CD4-positive, alpha-beta memory T cell (primary cell): Measurements from ENCODE around the gene KIF13A. TPM values are rescaled to one million over a fixed set of nuclear protein-coding genes. Genes with fewer than 3 reads are reported as not detected.
"Not testable (repeated sequence)": the region's sequence is repeated elsewhere in the genome, so short reads cannot be mapped to it uniquely, and the experiment has no call there.

Experiments used
- CTCF ChIA-PET: fragments of 350-600 bp; sonication (Branson Sonifier 250); formaldehyde crosslinking; loops from one replicate; lab custom pipeline; 2021; ENCODE audit warnings: inconsistent platforms; ENCODE audit not compliant: partially characterized antibody; lab: Charles Lee
- POLR2A ChIA-PET: fragments of 350-600 bp; sonication (Branson Sonifier 250); formaldehyde crosslinking; loops from one replicate; lab custom pipeline; 2021; ENCODE audit not compliant: partially characterized antibody; lab: Charles Lee
- DNase-seq, 5 donors: peaks; one replicate each; pipeline versions ENCODE4 v3.0.0 to v3.0.0-alpha.2; 2020 to 2022; ENCODE audit warnings: mixed read lengths in 1 of 5
- H3K27ac ChIP-seq: one replicate; pipeline ENCODE4 v1.7.0; 2013; ENCODE audit warnings: low read depth, low read length
- H3K27me3 ChIP-seq: 2 replicates; pipeline ENCODE4 v1.7.0; 2013; ENCODE audit warnings: mild to moderate bottlenecking, low read length, moderate library complexity; ENCODE audit not compliant: insufficient read depth
- H3K36me3 ChIP-seq: 2 replicates; pipeline ENCODE4 v1.7.0; 2013; ENCODE audit warnings: mild to moderate bottlenecking, low read length, moderate library complexity; ENCODE audit not compliant: insufficient read depth
- H3K4me1 ChIP-seq: 2 replicates; pipeline ENCODE4 v1.7.0; 2013; ENCODE audit warnings: mild to moderate bottlenecking, low read length, moderate library complexity; ENCODE audit not compliant: insufficient read depth
- H3K4me3 ChIP-seq, 2 donors: one replicate each; pipeline ENCODE4 v1.7.0; 2013; ENCODE audit warnings: low read length in 2 of 2, mild to moderate bottlenecking in 1 of 2
- H3K9me3 ChIP-seq, 2 donors: one replicate each; pipeline ENCODE4 v1.7.0; 2013; ENCODE audit warnings: low read length in 2 of 2, control low read depth in 1 of 2; ENCODE audit not compliant: control insufficient read depth in 1 of 2
- H3K27ac Mint-ChIP-seq, 7 donors: one replicate each; pipeline ENCODE4 v1.8.0; 2020 to 2021; ENCODE audit warnings: mixed read lengths in 7 of 7, mild to moderate bottlenecking in 6 of 7, inconsistent platforms in 3 of 7, moderate library complexity in 3 of 7
- H3K27me3 Mint-ChIP-seq, 2 donors: one replicate each; pipeline ENCODE4 v1.8.0; 2020 to 2021; ENCODE audit warnings: mixed read lengths in 2 of 2
- H3K36me3 Mint-ChIP-seq, 2 donors: one replicate each; pipeline ENCODE4 v1.8.0; 2020 to 2021; ENCODE audit warnings: mixed read lengths in 2 of 2, inconsistent platforms in 1 of 2, mild to moderate bottlenecking in 1 of 2
- H3K4me1 Mint-ChIP-seq, 4 donors: one replicate each; pipeline ENCODE4 v1.8.0; 2020 to 2021; ENCODE audit warnings: mixed read lengths in 4 of 4, mild to moderate bottlenecking in 1 of 4
- H3K4me3 Mint-ChIP-seq, 8 donors: one replicate each; pipeline ENCODE4 v1.8.0; 2020 to 2021; ENCODE audit warnings: mixed read lengths in 8 of 8, mild to moderate bottlenecking in 7 of 8, moderate library complexity in 6 of 8, inconsistent platforms in 3 of 8
- H3K9me3 Mint-ChIP-seq, 8 donors: one replicate each; pipeline ENCODE4 v1.8.0; 2020 to 2021; ENCODE audit warnings: mixed read lengths in 8 of 8, mild to moderate bottlenecking in 5 of 8, inconsistent platforms in 3 of 8, moderate library complexity in 1 of 8
- intact Hi-C: fragments of 100-400 bp; cut with micrococcal nuclease; formaldehyde crosslinking; loops from one replicate; pipeline ENCODE4 v1.15.1; 2023
- polyA plus RNA-seq, 2 donors: library from polyadenylated mRNA; unstranded; fragments of 300-500 nt; fragmentation: Illumina TruSeq; gene quantifications; one replicate each; pipeline ENCODE4 v1.2.3, GENCODE V29; 2021
- total RNA-seq, 2 experiments: library from RNA; stranded (reverse); gene quantifications; one replicate each; pipeline ENCODE4 v1.2.3, GENCODE V29; 2021

Gene KIF13A
- total and polyA plus RNA-seq, 4 experiments from 2014 or later: 0.61 to 1.7 (median 1.5) TPM; not detected in 1

DNA sequence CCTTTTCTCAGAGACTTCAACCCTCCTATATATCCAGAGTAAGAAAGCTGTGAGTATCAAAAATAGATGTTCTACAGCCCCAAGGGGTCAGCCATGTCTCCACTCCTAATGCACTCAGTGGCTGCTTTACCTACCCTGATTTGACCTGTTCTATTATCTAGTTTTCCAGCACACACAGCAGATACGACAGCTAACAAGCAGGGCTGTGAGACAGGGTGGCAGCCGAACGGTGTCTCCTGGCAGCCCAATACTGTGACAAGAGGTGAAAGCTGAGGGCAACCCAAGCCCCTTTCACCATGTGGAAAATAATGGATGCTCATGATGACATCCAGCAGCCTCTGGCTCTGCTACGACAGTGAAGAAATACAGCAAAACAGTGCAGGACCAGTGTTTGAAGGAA, 67.9 kb downstream of the KIF13A start:
- no peak overlapping the region for H3K4me3 Mint-ChIP-seq
- no peak overlapping the region for H3K27ac Mint-ChIP-seq
- no peaks in the 10 kb centered on the region for H3K36me3 ChIP-seq
- intact Hi-C loops: no loop called here
- H3K36me3 Mint-ChIP-seq: no peaks in the 10 kb centered on the region
- ChIA-PET POLR2A (no interaction called here), CTCF (no interaction called here)
- no peak overlapping the region for H3K27ac ChIP-seq
- no peak for DNase-seq
- no peaks in the 10 kb centered on the region for H3K4me1 ChIP-seq
- no peaks in the 10 kb centered on the region for H3K9me3 Mint-ChIP-seq
- H3K27me3 Mint-ChIP-seq: peaks cover 5% of the 10 kb centered on the region in 2 donors
- H3K4me1 Mint-ChIP-seq: no peaks in the 10 kb centered on the region
- no peaks in the 10 kb centered on the region for H3K27me3 ChIP-seq
- H3K9me3 ChIP-seq: no peaks in the 10 kb centered on the region
- H3K4me3 ChIP-seq: no peak overlapping the region

DNA sequence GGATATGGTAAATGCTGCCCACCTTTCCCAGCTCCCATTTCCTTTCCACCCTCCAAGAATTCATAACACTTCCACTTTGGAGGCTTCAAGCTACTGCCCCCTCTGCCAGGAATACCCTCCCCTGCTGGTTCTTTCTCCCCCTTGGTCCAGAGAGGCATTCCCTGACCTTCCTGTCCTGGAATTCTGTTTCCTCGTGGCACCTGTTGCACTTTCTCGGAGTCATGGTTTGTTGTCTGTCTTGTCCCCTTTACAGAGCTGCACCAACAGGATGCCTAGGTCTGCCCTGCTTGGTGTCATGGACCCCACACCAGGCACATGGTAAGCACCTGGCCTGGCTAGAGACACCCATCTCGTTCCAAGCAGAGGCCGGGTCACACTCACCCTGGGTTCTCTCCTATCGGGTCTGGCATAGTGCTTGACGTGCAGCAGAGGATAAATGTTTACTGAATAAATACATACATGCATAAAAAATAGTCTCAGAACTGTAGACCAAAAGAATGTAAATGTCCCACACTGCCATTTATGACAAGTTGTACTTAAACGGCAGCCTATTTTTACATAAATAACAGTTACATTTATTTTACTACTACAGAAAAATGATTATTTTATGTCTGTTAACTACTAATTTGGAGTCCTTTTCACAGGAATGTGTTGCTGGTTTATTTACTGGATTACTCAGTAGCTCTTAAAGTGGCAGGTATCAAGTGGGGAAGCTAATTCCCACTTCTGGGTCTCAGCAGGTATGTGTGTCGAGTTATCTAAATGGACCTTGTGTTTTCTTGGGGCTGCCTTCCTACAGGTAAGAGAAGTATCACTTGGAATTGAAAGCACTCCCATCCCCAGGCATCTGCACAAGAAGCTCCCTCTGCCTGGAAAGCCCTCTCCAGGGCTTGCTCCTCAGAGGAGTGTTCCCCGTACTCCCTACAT, 69.3 kb downstream of the KIF13A start:
- no peak for DNase-seq

DNA sequence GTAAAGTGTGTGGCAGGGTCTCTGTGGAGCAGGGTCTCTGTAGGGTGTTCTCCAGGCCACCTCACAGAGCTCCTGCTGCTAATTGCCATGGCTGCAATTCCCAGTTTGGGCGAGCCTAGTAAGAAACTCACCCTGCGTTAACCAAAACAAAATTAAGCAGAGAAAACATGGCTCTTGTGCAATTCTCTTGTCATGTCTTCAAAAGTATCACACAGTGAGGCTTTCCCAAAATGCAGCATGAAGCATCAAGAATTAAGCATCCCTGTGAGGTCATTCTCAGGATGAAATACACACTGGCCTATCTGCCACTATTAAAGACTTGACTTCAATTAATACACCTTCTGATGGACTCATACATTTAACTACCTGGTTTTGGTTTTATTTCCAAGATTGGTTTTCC, 72.8 kb downstream of the KIF13A start:
- POLR2A ChIA-PET: no interaction called here
- CTCF ChIA-PET: interaction anchor here (1.0 kb wide), 1 partner anchor 14 kb away, joined by 4 read pairs; no protein-coding TSS in a partner anchor
- Mint-ChIP-seq H3K4me1 (no peaks in the 10 kb centered on the region), H3K27ac (no peak overlapping the region), H3K27me3 (peaks cover 5 to 6% of the 10 kb centered on the region in 2 donors), H3K36me3 (no peaks in the 10 kb centered on the region), H3K9me3 (no peaks in the 10 kb centered on the region), H3K4me3 (no peak overlapping the region)
- Histone ChIP-seq H3K27me3 (no peaks in the 10 kb centered on the region), H3K4me1 (peaks cover 4% of the 10 kb centered on the region), H3K27ac (no peak overlapping the region), H3K4me3 (no peak overlapping the region), H3K36me3 (no peaks in the 10 kb centered on the region), H3K9me3 (no peaks in the 10 kb centered on the region)
- no peak for DNase-seq
- intact Hi-C loops: no loop called here

More for the DNA sequence above, 69.3 kb downstream of the KIF13A start:
- H3K4me3 ChIP-seq: no peak overlapping the region
- intact Hi-C loops: no loop called here
- Mint-ChIP-seq H3K36me3 (no peaks in the 10 kb centered on the region), H3K9me3 (no peaks in the 10 kb centered on the region), H3K27ac (no peak overlapping the region), H3K4me1 (no peaks in the 10 kb centered on the region), H3K4me3 (no peak overlapping the region), H3K27me3 (peaks cover 5 to 6% of the 10 kb centered on the region in 2 donors)
- CTCF ChIA-PET: no interaction called here
- H3K27ac ChIP-seq: no peak overlapping the region
- no peaks in the 10 kb centered on the region for H3K9me3 ChIP-seq
- no peaks in the 10 kb centered on the region for H3K4me1 ChIP-seq
- H3K27me3 ChIP-seq: no peaks in the 10 kb centered on the region
- H3K36me3 ChIP-seq: no peaks in the 10 kb centered on the region
- POLR2A ChIA-PET: no interaction called here

DNA sequence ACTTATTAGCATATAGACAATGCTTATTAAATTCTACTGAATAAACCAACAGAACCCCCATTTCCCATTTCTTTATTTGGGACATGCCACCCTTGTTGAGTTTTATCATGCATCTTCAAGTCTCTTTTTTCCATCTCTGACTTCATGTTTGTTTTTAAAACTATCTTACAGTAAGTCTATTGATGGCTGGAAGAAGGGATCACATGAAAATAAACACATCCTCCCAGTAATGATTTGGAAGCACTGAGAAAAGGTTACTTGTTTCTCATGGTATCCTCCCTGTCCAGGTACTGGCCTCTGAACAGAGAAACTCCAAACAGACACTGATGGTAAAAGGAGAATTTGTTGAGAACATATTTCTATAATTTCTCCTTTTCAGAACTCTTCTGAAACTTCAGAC, 74.9 kb downstream of the KIF13A start:
- Histone ChIP-seq H3K9me3 (no peaks in the 10 kb centered on the region), H3K36me3 (no peaks in the 10 kb centered on the region), H3K27me3 (no peaks in the 10 kb centered on the region), H3K27ac (no peak overlapping the region), H3K4me1 (peaks cover 4% of the 10 kb centered on the region), H3K4me3 (no peak overlapping the region)
- no peaks in the 10 kb centered on the region for H3K36me3 Mint-ChIP-seq
- H3K9me3 Mint-ChIP-seq: no peaks in the 10 kb centered on the region
- POLR2A ChIA-PET: no interaction called here
- no peak for DNase-seq
- CTCF ChIA-PET: no interaction called here
- no peak overlapping the region for H3K27ac Mint-ChIP-seq
- peaks cover 0 to 1% (median 0%) of the 10 kb centered on the region in 4 donors for H3K4me1 Mint-ChIP-seq
- intact Hi-C loops: no loop called here
- peaks cover 5 to 11% of the 10 kb centered on the region in 2 donors for H3K27me3 Mint-ChIP-seq
- no peak overlapping the region for H3K4me3 Mint-ChIP-seq

DNA sequence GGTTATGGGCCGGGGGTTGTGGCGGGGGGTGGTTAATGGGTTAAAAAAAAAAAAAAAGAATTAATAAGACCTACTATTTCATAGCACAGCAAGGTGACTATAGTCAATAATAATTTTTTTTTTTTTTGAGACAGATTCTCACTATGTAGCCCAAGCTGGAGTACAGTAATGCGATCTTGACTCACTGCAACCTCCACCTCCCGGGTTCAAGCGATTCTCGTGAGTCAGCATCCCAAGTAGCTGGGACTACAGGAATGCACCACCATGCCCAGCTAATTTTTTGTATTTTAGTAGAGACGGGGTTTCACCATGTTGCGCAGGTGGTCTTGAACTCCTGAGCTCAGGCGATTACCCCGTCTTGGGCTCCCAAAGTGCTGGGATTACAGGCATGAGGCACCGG, 75.8 kb downstream of the KIF13A start:
- H3K4me3 Mint-ChIP-seq, H3K4me1 Mint-ChIP-seq, H3K27ac ChIP-seq, H3K4me1 ChIP-seq, DNase-seq, H3K27me3 ChIP-seq, H3K36me3 Mint-ChIP-seq, H3K9me3 Mint-ChIP-seq, intact Hi-C loops, POLR2A ChIA-PET, H3K36me3 ChIP-seq, H3K4me3 ChIP-seq, H3K9me3 ChIP-seq, H3K27ac Mint-ChIP-seq: not testable (repeated sequence)
- CTCF ChIA-PET: interaction anchor here (0.7 kb wide), 1 partner anchor 108 kb away, joined by 4 read pairs; no protein-coding TSS in a partner anchor
- peaks cover 2 to 12% of the 10 kb centered on the region in 2 donors for H3K27me3 Mint-ChIP-seq

DNA sequence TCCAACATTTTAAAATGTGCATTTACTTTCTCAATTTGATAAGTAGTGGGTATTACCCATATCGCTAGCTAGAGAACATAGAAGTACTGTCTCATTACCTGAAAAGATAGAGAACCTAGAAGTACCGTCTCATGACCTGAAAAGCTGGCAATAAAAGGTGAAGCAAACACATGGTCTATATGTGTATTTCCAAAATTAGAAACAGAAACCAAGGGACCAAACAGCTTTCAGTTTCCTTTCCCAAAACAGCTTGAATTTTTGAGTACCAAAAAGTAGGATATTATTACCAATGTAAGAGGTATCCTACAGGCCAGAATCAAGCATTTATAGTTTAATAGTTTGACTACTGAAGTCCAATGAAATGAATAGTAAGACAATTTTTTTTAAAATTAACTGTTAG, 77.2 kb downstream of the KIF13A start:
- Mint-ChIP-seq H3K36me3 (no peaks in the 10 kb centered on the region), H3K27ac (no peak overlapping the region), H3K4me3 (no peak overlapping the region), H3K27me3 (peaks cover 0 to 16% of the 10 kb centered on the region in 2 donors), H3K4me1 (peaks cover 0 to 1% (median 0%) of the 10 kb centered on the region in 4 donors), H3K9me3 (no peaks in the 10 kb centered on the region)
- no peak overlapping the region for H3K27ac ChIP-seq
- no peaks in the 10 kb centered on the region for H3K36me3 ChIP-seq
- CTCF ChIA-PET: no interaction called here
- peaks cover 4% of the 10 kb centered on the region for H3K4me1 ChIP-seq
- POLR2A ChIA-PET: no interaction called here
- no peak overlapping the region for H3K4me3 ChIP-seq
- no peaks in the 10 kb centered on the region for H3K9me3 ChIP-seq
- H3K27me3 ChIP-seq: no peaks in the 10 kb centered on the region
- no peak for DNase-seq
- intact Hi-C loops: no loop called here

DNA sequence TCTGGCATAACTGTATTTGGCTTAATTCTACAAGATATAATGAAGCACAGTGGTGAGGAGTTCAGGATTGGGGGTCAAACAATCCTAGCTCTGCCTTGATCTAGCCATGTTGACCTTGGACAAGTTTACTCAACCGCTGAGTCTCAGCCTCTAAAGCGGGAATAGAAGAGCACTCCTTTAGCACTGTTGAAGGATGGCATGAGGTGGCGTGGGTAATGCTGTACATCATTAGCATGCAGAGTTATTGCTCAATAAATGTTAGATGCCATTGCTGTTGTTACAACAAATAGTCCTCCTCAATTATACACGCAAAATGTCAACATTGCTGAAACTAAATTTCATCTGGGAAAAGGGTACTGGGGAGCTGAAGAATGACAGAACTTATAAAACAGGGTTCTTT, 78.6 kb downstream of the KIF13A start:
- no peaks in the 10 kb centered on the region for H3K9me3 Mint-ChIP-seq
- no peak overlapping the region for H3K4me3 Mint-ChIP-seq
- H3K27ac ChIP-seq: no peak overlapping the region
- H3K36me3 ChIP-seq: no peaks in the 10 kb centered on the region
- no peaks in the 10 kb centered on the region for H3K36me3 Mint-ChIP-seq
- H3K27me3 ChIP-seq: no peaks in the 10 kb centered on the region
- H3K4me1 ChIP-seq: peaks cover 4% of the 10 kb centered on the region
- CTCF ChIA-PET: no interaction called here
- H3K27me3 Mint-ChIP-seq: peaks cover 0 to 12% of the 10 kb centered on the region in 2 donors
- intact Hi-C loops: no loop called here
- H3K4me3 ChIP-seq: no peak overlapping the region
- POLR2A ChIA-PET: no interaction called here
- DNase-seq: no peak
- H3K9me3 ChIP-seq: no peaks in the 10 kb centered on the region
- no peak overlapping the region for H3K27ac Mint-ChIP-seq
- H3K4me1 Mint-ChIP-seq: peaks cover 0 to 1% (median 0%) of the 10 kb centered on the region in 4 donors
